Coronary artery (tissue), 2 donors: ENCODE data around the gene CEP164.

Experiments used
- DNase-seq: peaks from one replicate; pipeline ENCODE4 v3.0.0-alpha.2; 2017; ENCODE audit warnings: low spot score
- H3K27ac ChIP-seq, 2 donors: fragments of 200-600 bp; sonication (generic); one replicate each; pipeline ENCODE4 v1.5.1; 2016 to 2019
- H3K4me3 ChIP-seq: fragments of 200-600 bp; sonication (generic); 2 replicates; pipeline ENCODE4 v1.5.1; 2016; ENCODE audit warnings: mild to moderate bottlenecking, moderate library complexity
- CTCF ChIP-seq: fragments of 200-600 bp; sonication (generic); IDR thresholded peaks from one replicate; pipeline ENCODE4 v1.5.1; 2019; ENCODE audit warnings: antibody characterized with exemption

Gene CEP164

GRCh38 chr11:117333917-117334316 is 6.3 kb downstream of the CEP164 start:
- no peak for TF ChIP-seq CTCF
- H3K27ac ChIP-seq: no peak overlapping the region
- DNase-seq: no peak
- H3K4me3 ChIP-seq: no peak overlapping the region

GRCh38 chr11:117334896-117335295 is 7.2 kb downstream of the CEP164 start:
- H3K4me3 ChIP-seq: no peak overlapping the region
- no peak for DNase-seq
- TF ChIP-seq CTCF: no peak

GRCh38 chr11:117335399-117335798 is 7.7 kb downstream of the CEP164 start:
- H3K27ac ChIP-seq: no peak overlapping the region
- H3K4me3 ChIP-seq: no peak overlapping the region
- DNase-seq: no peak
- TF ChIP-seq CTCF: no peak

More at GRCh38 chr11:117334896-117335295, 7.2 kb downstream of the CEP164 start:
- no peak overlapping the region for H3K27ac ChIP-seq

- no peak for TF ChIP-seq CTCF
- no peak overlapping the region for H3K27ac ChIP-seq
- no peak for DNase-seq
- no peak overlapping the region for H3K4me3 ChIP-seq
These were observed 9.4 kb downstream of the CEP164 start for GRCh38 chr11:117337076-117337475.

- Histone ChIP-seq H3K4me3 (no peak overlapping the region), H3K27ac (no peak overlapping the region)
- TF ChIP-seq CTCF: no peak
- DNase-seq: no peak
These were observed 17.4 kb downstream of the CEP164 start for GRCh38 chr11:117345039-117345438.

GRCh38 chr11:117354550-117354949 is 26.9 kb downstream of the CEP164 start:
- Histone ChIP-seq H3K4me3 (no peak overlapping the region), H3K27ac (no peak overlapping the region)
- no peak for DNase-seq
- TF ChIP-seq CTCF: no peak

- no peak for TF ChIP-seq CTCF
- no peak overlapping the region for H3K4me3 ChIP-seq
- no peak overlapping the region for H3K27ac ChIP-seq
- no peak for DNase-seq
These were observed 28.7 kb downstream of the CEP164 start for GRCh38 chr11:117356126-117356890.
